B cell (primary cell): ENCODE results near the gene RSPH9. TPM values are rescaled to one million over a fixed set of nuclear protein-coding genes. Genes with fewer than 3 reads are reported as not detected.

Experiments used
- ATAC-seq: fragments of 200-7000 bp; cut with Tn5 transposase; one replicate; pipeline ENCODE4 v1.10.0; 2021; ENCODE audit warnings: low read depth, mild to moderate bottlenecking, moderate number of reproducible peaks, moderate library complexity
- CTCF ChIA-PET: fragments of 350-600 bp; sonication (Branson Sonifier 250); formaldehyde crosslinking; loops from one replicate; lab custom pipeline; 2021; ENCODE audit warnings: antibody characterized with exemption, inconsistent platforms; lab: Charles Lee
- POLR2A ChIA-PET: fragments of 350-600 bp; sonication (Branson Sonifier 250); formaldehyde crosslinking; loops from one replicate; lab custom pipeline; 2021; ENCODE audit warnings: antibody characterized with exemption; lab: Charles Lee
- DNase-seq: peaks from one replicate; pipeline ENCODE4 v3.0.0; 2013
- H2AFZ ChIP-seq: 2 replicates; pipeline ENCODE4 v1.6.1; 2012; ENCODE audit warnings: mild to moderate bottlenecking, low read depth, low read length; ENCODE audit not compliant: insufficient read depth, poor library complexity, severe bottlenecking
- H3K27ac ChIP-seq, 2 donors: 1 replicate in 1 of 2; 2 replicates in 1 of 2; pipeline ENCODE4 v1.5.1; 2012 to 2013; ENCODE audit warnings: low read length in 2 of 2, mild to moderate bottlenecking in 2 of 2, moderate library complexity in 1 of 2
- H3K27me3 ChIP-seq, 4 experiments: fragments of 200-600 bp in 1 of 4; sonication (generic) in 1 of 4; replicated peaks in 1 of 4; 1 replicate in 2 of 4; 2 replicates in 2 of 4; pipeline versions ENCODE4 v1.6.1 to v1.7.0; 2013 to 2016; ENCODE audit warnings: low read length in 3 of 4, mild to moderate bottlenecking in 2 of 4, mixed read lengths in 1 of 4, moderate library complexity in 1 of 4; ENCODE audit not compliant: insufficient read depth in 4 of 4, control insufficient read depth in 3 of 4; ENCODE audit errors: control extremely low read depth in 1 of 4
- H3K36me3 ChIP-seq, 2 experiments: replicated peaks in 1 of 2; 1 replicate in 1 of 2; 2 replicates in 1 of 2; pipeline versions ENCODE4 v1.6.1 to v1.7.1; 2013; ENCODE audit warnings: low read length in 1 of 2; ENCODE audit not compliant: insufficient read depth in 2 of 2, control insufficient read depth in 1 of 2; ENCODE audit errors: control extremely low read depth in 1 of 2, extremely low read depth in 1 of 2
- H3K4me1 ChIP-seq, 2 donors: fragments of 200-600 bp in 1 of 2; sonication (generic) in 1 of 2; 1 replicate in 1 of 2; 2 replicates in 1 of 2; pipeline versions ENCODE4 v1.5.1 to v1.6.1; 2013 to 2017; ENCODE audit warnings: low read length in 2 of 2; ENCODE audit not compliant: control insufficient read depth in 2 of 2, insufficient read depth in 2 of 2
- H3K4me2 ChIP-seq: replicated peaks from 2 replicates; pipeline ENCODE3; 2012; ENCODE audit warnings: mild to moderate bottlenecking, low read depth, low read length; ENCODE audit not compliant: poor library complexity, severe bottlenecking
- H3K4me3 ChIP-seq, 5 experiments: fragments of 200-600 bp in 1 of 5; sonication (generic) in 1 of 5; 1 replicate in 3 of 5; 2 replicates in 2 of 5; pipeline versions ENCODE4 v1.5.1 to v1.7.0; 2011 to 2016; ENCODE audit warnings: low read length in 4 of 5, mild to moderate bottlenecking in 4 of 5, low read depth in 2 of 5, control low read depth in 1 of 5, moderate library complexity in 1 of 5; ENCODE audit not compliant: insufficient read depth in 1 of 5; ENCODE audit errors: control extremely low read depth in 1 of 5, extremely low read depth in 1 of 5
- H3K79me2 ChIP-seq: fragments of 200-600 bp; sonication (generic); one replicate; pipeline ENCODE4 v1.6.0; 2016; ENCODE audit warnings: low read length; ENCODE audit not compliant: control insufficient read depth, insufficient read depth
- H3K9ac ChIP-seq: fragments of 200-600 bp; sonication (generic); 2 replicates; pipeline ENCODE4 v1.6.1; 2017; ENCODE audit warnings: mild to moderate bottlenecking, low read length, moderate library complexity
- H3K9me3 ChIP-seq, 3 donors: one replicate each; pipeline versions ENCODE4 v1.6.1 to v1.7.1; 2013; ENCODE audit warnings: low read length in 2 of 3; ENCODE audit not compliant: control insufficient read depth in 2 of 3, insufficient read depth in 1 of 3; ENCODE audit errors: control extremely low read depth in 1 of 3
- H4K20me1 ChIP-seq: 2 replicates; pipeline ENCODE4 v1.6.0; 2012; ENCODE audit warnings: mild to moderate bottlenecking, low read length; ENCODE audit not compliant: insufficient read depth, control insufficient read depth, poor library complexity, severe bottlenecking
- H3K27ac Mint-ChIP-seq: one replicate; pipeline ENCODE4 v1.8.0; 2021; ENCODE audit warnings: mixed read lengths
- H3K27me3 Mint-ChIP-seq: one replicate; pipeline ENCODE4 v1.8.0; 2021; ENCODE audit warnings: mixed read lengths
- H3K4me1 Mint-ChIP-seq: one replicate; pipeline ENCODE4 v1.8.0; 2021; ENCODE audit warnings: mixed read lengths
- H3K4me3 Mint-ChIP-seq: one replicate; pipeline ENCODE4 v1.8.0; 2021; ENCODE audit warnings: mixed read lengths
- H3K9me3 Mint-ChIP-seq: one replicate; pipeline ENCODE4 v1.8.0; 2022; ENCODE audit warnings: mixed read lengths; ENCODE audit not compliant: insufficient read depth
- EZH2 ChIP-seq: IDR thresholded peaks from 2 replicates; pipeline ENCODE4 v1.6.1; 2012; ENCODE audit warnings: borderline replicate concordance, low read depth, mild to moderate bottlenecking, moderate library complexity, low read length; ENCODE audit not compliant: insufficient read depth, poor library complexity, severe bottlenecking
- WGBS: methylation state at CpG from one replicate; pipeline ENCODE4 v1.1.5; 2013; ENCODE audit warnings: missing lambda C conversion rate; ENCODE audit not compliant: insufficient coverage; 5-methylcytosine and 5-hydroxymethylcytosine counted together
- intact Hi-C: fragments of 100-400 bp; cut with micrococcal nuclease; formaldehyde crosslinking; loops from one replicate; pipeline ENCODE4 v1.10.0; 2022
- polyA plus RNA-seq: library from polyadenylated mRNA; depleted of rRNA; stranded (reverse); fragments of >200 nt; gene quantifications from 2 replicates; pipeline ENCODE4 v1.2.3, GENCODE V29; 2012
- total RNA-seq, 2 donors: library from RNA; stranded (reverse); fragments of 120-200 nt in 1 of 2; gene quantifications; 1 replicate in 1 of 2; 2 replicates in 1 of 2; pipeline versions ENCODE4 v1.2.3 to v1.2.4, GENCODE V29; 2013 to 2022
- TF ChIP-seq, protein P1 (sequence below): fragments of 200-600 bp; IDR thresholded peaks from one replicate; pipeline ENCODE4 v1.8.0; 2022; ENCODE audit warnings: antibody characterized with exemption, mild to moderate bottlenecking

The RSPH9 gene
- total and polyA plus RNA-seq, 2 donors (not counting 1 experiment from before 2014, with no cell fraction given) = 0.04 TPM; not detected in 1

DNA sequence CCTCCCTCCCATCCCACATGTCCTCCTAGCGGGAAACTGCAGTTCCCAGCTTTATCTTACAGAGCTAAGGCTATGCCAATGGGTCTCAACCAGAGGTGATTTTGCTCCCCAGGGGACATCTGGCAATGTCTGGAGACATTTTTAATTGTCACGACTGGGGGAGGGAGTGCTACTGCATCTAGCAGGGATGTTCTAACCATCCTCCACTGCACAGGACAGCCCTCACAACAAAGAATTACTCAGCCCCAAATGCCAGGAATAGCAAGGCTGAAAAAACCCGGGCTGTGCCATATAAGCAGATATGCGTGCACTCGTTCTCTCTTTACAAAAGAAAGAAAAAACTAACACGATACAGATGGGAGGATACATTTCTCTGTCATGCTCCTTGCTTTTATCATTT lies 34.2 kb downstream of the RSPH9 start:
- H2AFZ ChIP-seq = no peak overlapping the region
- no peak for ATAC-seq
- Mint-ChIP-seq H3K9me3 (no peaks in the 10 kb centered on the region), H3K4me3 (no peak overlapping the region), H3K27me3 (no peaks in the 10 kb centered on the region), H3K4me1 (peaks cover 19% of the 10 kb centered on the region), H3K27ac (no peak overlapping the region)
- H3K27ac ChIP-seq = no peak overlapping the region
- no peak overlapping the region for H3K9ac ChIP-seq
- peaks cover 10 to 11% of the 10 kb centered on the region in 2 donors for H3K4me1 ChIP-seq
- ChIA-PET POLR2A (no interaction called here), CTCF (interaction anchor here (1.0 to 2.6 kb wide), 2 partner anchors 11 to 392 kb away, joined by 3 to 20 read pairs; no protein-coding TSS in a partner anchor)
- peaks cover 27 to 85% of the 10 kb centered on the region in 2 experiments for H3K36me3 ChIP-seq
- no peak for TF ChIP-seq EZH2
- TF ChIP-seq, protein P1, sequence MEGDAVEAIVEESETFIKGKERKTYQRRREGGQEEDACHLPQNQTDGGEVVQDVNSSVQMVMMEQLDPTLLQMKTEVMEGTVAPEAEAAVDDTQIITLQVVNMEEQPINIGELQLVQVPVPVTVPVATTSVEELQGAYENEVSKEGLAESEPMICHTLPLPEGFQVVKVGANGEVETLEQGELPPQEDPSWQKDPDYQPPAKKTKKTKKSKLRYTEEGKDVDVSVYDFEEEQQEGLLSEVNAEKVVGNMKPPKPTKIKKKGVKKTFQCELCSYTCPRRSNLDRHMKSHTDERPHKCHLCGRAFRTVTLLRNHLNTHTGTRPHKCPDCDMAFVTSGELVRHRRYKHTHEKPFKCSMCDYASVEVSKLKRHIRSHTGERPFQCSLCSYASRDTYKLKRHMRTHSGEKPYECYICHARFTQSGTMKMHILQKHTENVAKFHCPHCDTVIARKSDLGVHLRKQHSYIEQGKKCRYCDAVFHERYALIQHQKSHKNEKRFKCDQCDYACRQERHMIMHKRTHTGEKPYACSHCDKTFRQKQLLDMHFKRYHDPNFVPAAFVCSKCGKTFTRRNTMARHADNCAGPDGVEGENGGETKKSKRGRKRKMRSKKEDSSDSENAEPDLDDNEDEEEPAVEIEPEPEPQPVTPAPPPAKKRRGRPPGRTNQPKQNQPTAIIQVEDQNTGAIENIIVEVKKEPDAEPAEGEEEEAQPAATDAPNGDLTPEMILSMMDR = no peak
- peaks cover 50% of the 10 kb centered on the region for H3K79me2 ChIP-seq
- H3K27me3 ChIP-seq = no peaks in the 10 kb centered on the region
- no peak overlapping the region for H3K4me3 ChIP-seq
- intact Hi-C loops = no loop called here
- no peak for DNase-seq
- H4K20me1 ChIP-seq = peaks cover 79% of the 10 kb centered on the region
- 97% methylated on average over 3 of the region's 6 CpGs for WGBS
- no peaks in the 10 kb centered on the region for H3K9me3 ChIP-seq
- H3K4me2 ChIP-seq = no peak overlapping the region

DNA sequence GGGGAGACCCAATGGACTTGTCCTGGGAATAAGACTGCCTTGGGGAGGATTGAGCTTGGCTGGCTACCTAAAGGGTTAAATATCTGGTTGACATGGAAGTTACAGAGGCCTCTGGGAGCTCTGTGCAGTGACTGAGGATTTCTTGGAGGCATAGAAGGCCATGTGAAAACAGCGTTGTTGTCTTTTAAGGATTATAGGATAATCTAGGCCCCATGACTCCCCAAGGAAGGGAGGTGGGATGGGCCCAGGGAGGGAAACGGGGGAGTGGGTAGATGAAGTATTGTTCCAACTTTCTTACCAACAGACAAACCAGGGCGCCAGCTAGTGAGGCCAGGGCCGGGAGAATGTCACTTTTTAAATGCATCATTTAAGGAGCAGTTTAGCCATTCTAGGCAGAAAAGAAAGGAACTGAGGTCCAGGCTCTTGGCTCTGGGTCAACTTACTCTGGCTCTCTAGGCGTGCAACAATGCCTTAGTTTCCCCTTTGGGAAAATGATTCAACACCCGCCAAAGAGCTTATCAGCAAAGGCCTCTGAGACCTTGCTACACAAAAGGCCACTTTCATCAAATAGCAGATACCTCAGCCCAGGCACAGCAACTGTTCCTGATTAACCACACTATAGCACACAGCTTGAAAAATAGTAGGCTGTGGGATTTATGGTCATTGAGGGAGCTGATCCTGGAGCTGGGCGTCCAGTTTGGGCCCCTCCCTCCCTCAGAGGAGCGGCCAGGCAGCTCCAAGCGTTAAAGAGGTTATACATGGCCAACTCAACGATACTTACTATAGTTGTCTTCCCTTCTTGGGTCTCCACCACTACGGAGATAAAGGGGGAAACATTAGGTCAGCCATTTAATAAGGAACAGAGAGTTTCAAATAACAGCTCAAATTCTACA lies 35.7 kb downstream of the RSPH9 start:
- no peak overlapping the region for H3K4me3 ChIP-seq
- H3K9ac ChIP-seq = no peak overlapping the region
- intact Hi-C loops = loop anchor here (10.0 kb wide), 1 partner anchor 1466 kb away; the partner anchor contains the start of gene MRPS10
- H3K27ac ChIP-seq = no peak overlapping the region
- Mint-ChIP-seq H3K4me1 (peaks cover 32% of the 10 kb centered on the region), H3K4me3 (no peak overlapping the region), H3K27me3 (no peaks in the 10 kb centered on the region), H3K9me3 (no peaks in the 10 kb centered on the region), H3K27ac (no peak overlapping the region)
- peaks cover 20 to 23% of the 10 kb centered on the region in 2 donors for H3K4me1 ChIP-seq
- H3K27me3 ChIP-seq = no peaks in the 10 kb centered on the region
- peaks cover 63% of the 10 kb centered on the region for H3K79me2 ChIP-seq
- H3K36me3 ChIP-seq = peaks cover 25 to 70% of the 10 kb centered on the region in 2 experiments
- no peak for TF ChIP-seq EZH2
- TF ChIP-seq, protein P1 = no peak
- ATAC-seq (no peak), DNase-seq (no peak)
- ChIA-PET CTCF (interaction anchor here (0.9 to 1.0 kb wide), 2 partner anchors 9 to 394 kb away, joined by 3 read pairs; no protein-coding TSS in a partner anchor), POLR2A (no interaction called here)
- H2AFZ ChIP-seq = no peak overlapping the region
- H3K4me2 ChIP-seq = no peak overlapping the region
- 100% methylated on average over 3 of the region's 11 CpGs for WGBS
- H3K9me3 ChIP-seq = no peaks in the 10 kb centered on the region
- peaks cover 84% of the 10 kb centered on the region for H4K20me1 ChIP-seq
